Measurements from ENCODE around the gene CA10. TPM values are rescaled to one million over a fixed set of nuclear protein-coding genes. Genes with fewer than 3 reads are reported as not detected.
A peak's percentile ranks its signal among the peaks of the same experiment; 100 is the strongest.

Gene CA10
- total and polyA plus RNA-seq, 4 donors: 30.0 to 130 (median 99.2) TPM

- no peaks in the 10 kb centered on the region for H3K27me3 ChIP-seq (ENCODE audit: control insufficient read depth, insufficient read depth, low read length)
- no peak overlapping the region for H3K27ac ChIP-seq (ENCODE audit: low read depth, low read length)
- no peaks in the 10 kb centered on the region for H3K9me3 ChIP-seq (ENCODE audit: control insufficient read depth, insufficient read depth, low read length)
- H3K4me1 ChIP-seq (ENCODE audit: control insufficient read depth, insufficient read depth, low read length): no peaks in the 10 kb centered on the region
- DNase-seq (ENCODE audit: low read depth in 4 of 6, low spot score in 6 of 6): no peak
- H3K4me3 ChIP-seq (ENCODE audit: low read depth, low read length): no peak overlapping the region
- no peaks in the 10 kb centered on the region for H3K36me3 ChIP-seq (ENCODE audit: control insufficient read depth, insufficient read depth, low read length)
- WGBS (ENCODE audit: insufficient coverage): no CpG with 5 or more reads among the region's 4 CpGs
These were observed 79.0 kb downstream of the CA10 start for GRCh38 chr17:52079496-52079895.

DNA sequence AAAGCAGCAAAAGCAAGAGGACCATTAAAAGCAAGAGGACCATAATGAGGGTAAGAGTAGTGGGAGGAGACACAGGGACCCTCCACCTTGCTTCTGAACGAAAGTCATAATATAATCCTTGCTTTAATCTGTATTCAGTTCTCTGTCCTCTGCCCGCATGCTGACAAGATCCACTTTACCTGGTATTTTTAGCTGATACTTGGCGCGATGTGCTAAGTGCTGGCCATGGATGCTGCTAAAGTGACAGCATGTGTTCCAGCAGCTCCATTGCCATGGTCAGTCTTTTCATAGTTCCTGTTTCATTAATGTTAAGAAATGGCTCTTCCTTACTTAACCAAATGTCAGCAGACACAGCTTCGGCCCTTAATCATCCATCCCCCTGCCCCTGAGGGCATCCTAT lies 86.8 kb downstream of the CA10 start:
- Histone ChIP-seq H3K36me3 (ENCODE audit: control insufficient read depth, insufficient read depth, low read length) (no peaks in the 10 kb centered on the region), H3K4me1 (ENCODE audit: control insufficient read depth, insufficient read depth, low read length) (no peaks in the 10 kb centered on the region), H3K4me3 (ENCODE audit: low read depth, low read length) (no peak overlapping the region), H3K27ac (ENCODE audit: low read depth, low read length) (no peak overlapping the region), H3K9me3 (ENCODE audit: control insufficient read depth, insufficient read depth, low read length) (peaks cover 7% of the 10 kb centered on the region), H3K27me3 (ENCODE audit: control insufficient read depth, insufficient read depth, low read length) (no peaks in the 10 kb centered on the region)
- DNase-seq (ENCODE audit: low read depth in 4 of 6, low spot score in 6 of 6): no peak
- WGBS (ENCODE audit: insufficient coverage): 93% methylated on average over 3 of the region's 5 CpGs

DNA sequence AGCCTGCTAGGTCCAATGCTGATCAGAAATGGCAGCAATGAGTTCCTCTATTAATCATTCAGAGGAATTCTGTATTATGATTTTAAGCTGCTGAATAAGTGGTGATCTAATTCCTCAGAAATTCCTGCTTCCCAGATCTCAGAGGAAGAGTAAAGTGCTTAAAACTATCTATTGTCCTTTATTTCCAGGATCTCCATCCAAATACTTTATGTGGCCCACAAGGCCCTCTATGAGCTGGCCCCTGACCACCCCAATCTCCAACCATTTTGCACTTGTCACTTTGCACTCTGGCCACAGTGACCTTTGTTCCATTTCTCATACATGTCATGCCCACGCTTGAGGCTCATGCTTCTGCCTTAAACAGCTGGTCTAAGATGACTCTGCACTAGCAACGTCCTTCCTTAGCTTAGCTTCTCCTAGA lies 93.7 kb downstream of the CA10 start:
- no peak overlapping the region for H3K27ac ChIP-seq (ENCODE audit: low read depth, low read length)
- peaks cover 7% of the 10 kb centered on the region for H3K9me3 ChIP-seq (ENCODE audit: control insufficient read depth, insufficient read depth, low read length)
- DNase-seq (ENCODE audit: low read depth in 4 of 6, low spot score in 6 of 6): no peak
- H3K27me3 ChIP-seq (ENCODE audit: control insufficient read depth, insufficient read depth, low read length): no peaks in the 10 kb centered on the region
- H3K4me1 ChIP-seq (ENCODE audit: control insufficient read depth, insufficient read depth, low read length): no peaks in the 10 kb centered on the region
- H3K36me3 ChIP-seq (ENCODE audit: control insufficient read depth, insufficient read depth, low read length): no peaks in the 10 kb centered on the region
- no peak overlapping the region for H3K4me3 ChIP-seq (ENCODE audit: low read depth, low read length)
- WGBS (ENCODE audit: insufficient coverage): 75% methylated on average over 1 of the region's 2 CpGs

- no CpG with 5 or more reads among the region's 1 CpG for WGBS (ENCODE audit: insufficient coverage)
- peak in 1 of 6 donors; percentile 56 for DNase-seq (ENCODE audit: low read depth in 4 of 6, low spot score in 6 of 6)
- Histone ChIP-seq H3K9me3 (ENCODE audit: control insufficient read depth, insufficient read depth, low read length) (no peaks in the 10 kb centered on the region), H3K36me3 (ENCODE audit: control insufficient read depth, insufficient read depth, low read length) (no peaks in the 10 kb centered on the region), H3K4me3 (ENCODE audit: low read depth, low read length) (no peak overlapping the region), H3K27ac (ENCODE audit: low read depth, low read length) (no peak overlapping the region), H3K27me3 (ENCODE audit: control insufficient read depth, insufficient read depth, low read length) (no peaks in the 10 kb centered on the region), H3K4me1 (ENCODE audit: control insufficient read depth, insufficient read depth, low read length) (no peaks in the 10 kb centered on the region)
These were observed 109.0 kb downstream of the CA10 start for GRCh38 chr17:52049496-52049895.

DNA sequence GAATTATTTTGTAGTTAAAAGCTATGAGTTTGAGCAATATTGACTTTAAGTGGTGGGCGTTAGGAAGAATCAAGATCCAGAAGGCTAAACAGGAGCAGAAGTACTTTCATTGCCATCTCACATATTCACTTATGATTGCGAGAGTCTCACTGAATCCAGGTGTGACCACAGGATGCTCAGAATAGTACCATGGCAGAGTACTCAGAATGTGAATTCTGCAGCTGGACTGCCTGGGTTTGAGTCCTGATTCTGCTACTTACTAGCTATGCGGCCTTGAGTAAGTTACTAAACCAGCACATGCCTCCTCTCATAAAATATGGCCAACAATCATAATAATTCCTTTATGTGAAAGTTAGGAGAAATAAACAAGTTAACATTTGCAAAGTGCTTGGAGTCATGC lies 109.5 kb downstream of the CA10 start:
- H3K27me3 ChIP-seq (ENCODE audit: control insufficient read depth, insufficient read depth, low read length): no peaks in the 10 kb centered on the region
- H3K9me3 ChIP-seq (ENCODE audit: control insufficient read depth, insufficient read depth, low read length): no peaks in the 10 kb centered on the region
- no peaks in the 10 kb centered on the region for H3K4me1 ChIP-seq (ENCODE audit: control insufficient read depth, insufficient read depth, low read length)
- H3K4me3 ChIP-seq (ENCODE audit: low read depth, low read length): no peak overlapping the region
- no peak overlapping the region for H3K27ac ChIP-seq (ENCODE audit: low read depth, low read length)
- H3K36me3 ChIP-seq (ENCODE audit: control insufficient read depth, insufficient read depth, low read length): no peaks in the 10 kb centered on the region
- no peak for DNase-seq (ENCODE audit: low read depth in 4 of 6, low spot score in 6 of 6)
- WGBS (ENCODE audit: insufficient coverage): no CpG with 5 or more reads among the region's 3 CpGs

DNA sequence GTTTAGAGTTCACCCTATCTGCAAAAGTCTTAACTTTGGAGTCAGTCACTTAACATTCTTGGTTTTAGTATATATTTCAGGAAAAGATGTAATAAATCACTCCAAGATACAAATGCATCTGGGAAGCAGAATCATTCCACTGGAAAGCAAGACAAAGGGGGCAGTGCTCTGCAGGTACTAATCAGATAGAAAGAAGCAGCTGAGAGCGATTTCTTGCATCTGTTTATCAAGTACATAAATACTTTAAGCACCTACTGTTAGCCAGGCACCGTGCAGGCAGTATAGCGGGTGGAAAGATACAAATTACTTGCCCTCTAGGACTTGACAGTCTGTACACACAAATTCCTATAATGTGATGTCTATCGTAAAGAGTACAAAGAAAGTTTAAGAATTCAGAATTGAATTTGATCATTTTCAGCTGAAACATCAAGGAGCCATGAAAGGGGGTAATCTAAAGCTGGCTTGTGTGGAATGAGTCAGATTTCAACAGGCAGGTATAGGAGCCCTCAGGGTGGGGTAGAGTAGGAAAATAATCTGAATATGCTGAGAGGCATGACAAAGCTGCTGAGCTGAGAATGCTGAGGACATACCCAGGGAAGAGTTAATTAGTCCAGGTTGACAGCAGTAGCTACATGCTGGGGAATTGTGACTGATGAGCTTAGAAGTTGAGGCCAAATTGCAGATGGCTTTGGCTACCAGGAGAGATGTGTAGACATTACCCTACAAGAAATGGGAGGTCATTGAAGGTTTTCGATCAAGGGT lies 110.2 kb downstream of the CA10 start:
- Histone ChIP-seq H3K36me3 (ENCODE audit: control insufficient read depth, insufficient read depth, low read length) (no peaks in the 10 kb centered on the region), H3K27me3 (ENCODE audit: control insufficient read depth, insufficient read depth, low read length) (no peaks in the 10 kb centered on the region), H3K9me3 (ENCODE audit: control insufficient read depth, insufficient read depth, low read length) (no peaks in the 10 kb centered on the region), H3K27ac (ENCODE audit: low read depth, low read length) (no peak overlapping the region), H3K4me1 (ENCODE audit: control insufficient read depth, insufficient read depth, low read length) (no peaks in the 10 kb centered on the region), H3K4me3 (ENCODE audit: low read depth, low read length) (no peak overlapping the region)
- WGBS (ENCODE audit: insufficient coverage): no CpG with 5 or more reads among the region's 5 CpGs
- peak in 1 of 6 donors; percentile 53 for DNase-seq (ENCODE audit: low read depth in 4 of 6, low spot score in 6 of 6)

- DNase-seq (ENCODE audit: low read depth in 4 of 6, low spot score in 6 of 6): no peak
- no peak overlapping the region for H3K27ac ChIP-seq (ENCODE audit: low read depth, low read length)
- no peaks in the 10 kb centered on the region for H3K9me3 ChIP-seq (ENCODE audit: control insufficient read depth, insufficient read depth, low read length)
- no peak overlapping the region for H3K4me3 ChIP-seq (ENCODE audit: low read depth, low read length)
- H3K4me1 ChIP-seq (ENCODE audit: control insufficient read depth, insufficient read depth, low read length): no peaks in the 10 kb centered on the region
- no peaks in the 10 kb centered on the region for H3K36me3 ChIP-seq (ENCODE audit: control insufficient read depth, insufficient read depth, low read length)
- no peaks in the 10 kb centered on the region for H3K27me3 ChIP-seq (ENCODE audit: control insufficient read depth, insufficient read depth, low read length)
These were observed 111.4 kb downstream of the CA10 start for GRCh38 chr17:52047086-52047485.

GRCh38 chr17:52041123-52041617 lies 117.3 kb downstream of the CA10 start:
- Histone ChIP-seq H3K36me3 (ENCODE audit: control insufficient read depth, insufficient read depth, low read length) (no peaks in the 10 kb centered on the region), H3K27ac (ENCODE audit: low read depth, low read length) (no peak overlapping the region), H3K4me3 (ENCODE audit: low read depth, low read length) (no peak overlapping the region), H3K27me3 (ENCODE audit: control insufficient read depth, insufficient read depth, low read length) (no peaks in the 10 kb centered on the region), H3K4me1 (ENCODE audit: control insufficient read depth, insufficient read depth, low read length) (no peaks in the 10 kb centered on the region), H3K9me3 (ENCODE audit: control insufficient read depth, insufficient read depth, low read length) (no peaks in the 10 kb centered on the region)
- no peak for DNase-seq (ENCODE audit: low read depth in 4 of 6, low spot score in 6 of 6)
- WGBS (ENCODE audit: insufficient coverage): no CpG with 5 or more reads among the region's 1 CpG

DNA sequence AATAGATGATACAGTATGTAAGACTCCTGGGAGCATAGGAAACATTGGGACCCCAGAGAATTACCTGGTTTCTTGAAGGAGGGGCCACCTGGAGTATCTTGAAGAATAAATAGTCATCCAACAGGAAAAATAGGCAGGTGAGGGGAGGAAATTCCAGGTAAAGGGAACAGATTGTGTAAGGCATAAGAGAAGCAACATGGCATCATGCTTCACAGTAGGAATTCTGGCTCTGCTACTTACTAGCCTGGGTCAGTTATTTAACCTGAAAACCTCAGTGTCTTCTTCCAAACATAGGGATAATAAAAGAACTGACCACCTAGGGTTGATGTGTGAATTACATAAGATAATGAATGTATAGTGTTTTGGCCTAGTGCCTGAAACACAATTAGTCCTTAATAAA lies 122.1 kb downstream of the CA10 start:
- no peak overlapping the region for H3K4me3 ChIP-seq (ENCODE audit: low read depth, low read length)
- no peak for DNase-seq (ENCODE audit: low read depth in 4 of 6, low spot score in 6 of 6)

DNA sequence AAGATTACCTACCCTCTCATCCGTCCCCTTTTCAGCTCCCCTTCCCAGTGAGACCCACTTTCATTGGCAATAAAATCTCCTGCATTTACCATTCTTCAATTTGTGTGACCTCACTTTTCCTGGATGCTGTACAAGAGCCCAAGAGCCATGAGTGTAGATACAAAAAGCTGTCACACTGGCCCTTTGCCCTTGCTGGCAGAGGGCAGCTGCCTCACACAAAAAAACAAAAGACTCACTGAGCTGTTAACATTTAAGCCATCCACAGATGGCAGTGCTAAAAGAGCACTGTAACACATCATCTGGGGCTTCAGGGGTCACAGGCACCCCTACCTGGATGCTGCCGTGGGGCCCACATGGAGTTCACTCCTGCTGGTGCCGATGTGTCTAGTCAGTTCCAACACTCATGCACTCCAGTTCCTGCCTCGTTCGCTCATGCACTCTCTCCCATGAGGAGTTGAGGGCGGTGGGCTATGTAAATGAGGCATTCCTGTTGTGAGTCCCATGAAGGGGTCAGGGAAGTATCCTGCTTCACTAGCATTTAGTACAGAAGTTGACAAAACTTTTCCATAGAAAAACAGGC lies 123.1 kb downstream of the CA10 start:
- WGBS (ENCODE audit: insufficient coverage): 70% methylated on average over 4 of the region's 6 CpGs
- H3K27me3 ChIP-seq (ENCODE audit: control insufficient read depth, insufficient read depth, low read length): no peaks in the 10 kb centered on the region
- H3K36me3 ChIP-seq (ENCODE audit: control insufficient read depth, insufficient read depth, low read length): no peaks in the 10 kb centered on the region
- peak in 2 of 6 donors; percentile 6 to 38 for DNase-seq (ENCODE audit: low read depth in 4 of 6, low spot score in 6 of 6)
- H3K4me3 ChIP-seq (ENCODE audit: low read depth, low read length): no peak overlapping the region
- H3K4me1 ChIP-seq (ENCODE audit: control insufficient read depth, insufficient read depth, low read length): no peaks in the 10 kb centered on the region
- no peak overlapping the region for H3K27ac ChIP-seq (ENCODE audit: low read depth, low read length)
- H3K9me3 ChIP-seq (ENCODE audit: control insufficient read depth, insufficient read depth, low read length): no peaks in the 10 kb centered on the region

More for the DNA sequence above, 122.1 kb downstream of the CA10 start:
- no peaks in the 10 kb centered on the region for H3K9me3 ChIP-seq (ENCODE audit: control insufficient read depth, insufficient read depth, low read length)
- no peak overlapping the region for H3K27ac ChIP-seq (ENCODE audit: low read depth, low read length)
- no peaks in the 10 kb centered on the region for H3K4me1 ChIP-seq (ENCODE audit: control insufficient read depth, insufficient read depth, low read length)
- H3K36me3 ChIP-seq (ENCODE audit: control insufficient read depth, insufficient read depth, low read length): no peaks in the 10 kb centered on the region
- no peaks in the 10 kb centered on the region for H3K27me3 ChIP-seq (ENCODE audit: control insufficient read depth, insufficient read depth, low read length)
